ENCODE data around the gene RCVRN.

GRCh38 chr17:9868552-9868951 is 36.5 kb downstream of the RCVRN start:
- TF ChIP-seq EP300 (IDR thresholded peaks at IDR 0.05; ENCODE audit: borderline replicate concordance) (no peak), CREB1 (IDR thresholded peaks at IDR 0.05; ENCODE audit: low read depth) (no peak), RAD21 (IDR thresholded peaks at IDR 0.05; ENCODE audit: low read depth) (no peak), CEBPB (IDR thresholded peaks at IDR 0.05) (no peak), FOXM1 (IDR thresholded peaks at IDR 0.05; ENCODE audit: borderline replicate concordance, low read depth) (no peak), USF1 (IDR thresholded peaks at IDR 0.05) (no peak), MAX (IDR thresholded peaks at IDR 0.05) (no peak), TAF1 (IDR thresholded peaks at IDR 0.05; ENCODE audit: low read depth) (no peak), TEAD4 (IDR thresholded peaks at IDR 0.05) (no peak), ZBTB7A (IDR thresholded peaks at IDR 0.05; ENCODE audit: low read depth) (no peak)
- TF ChIP-seq, protein P1, sequence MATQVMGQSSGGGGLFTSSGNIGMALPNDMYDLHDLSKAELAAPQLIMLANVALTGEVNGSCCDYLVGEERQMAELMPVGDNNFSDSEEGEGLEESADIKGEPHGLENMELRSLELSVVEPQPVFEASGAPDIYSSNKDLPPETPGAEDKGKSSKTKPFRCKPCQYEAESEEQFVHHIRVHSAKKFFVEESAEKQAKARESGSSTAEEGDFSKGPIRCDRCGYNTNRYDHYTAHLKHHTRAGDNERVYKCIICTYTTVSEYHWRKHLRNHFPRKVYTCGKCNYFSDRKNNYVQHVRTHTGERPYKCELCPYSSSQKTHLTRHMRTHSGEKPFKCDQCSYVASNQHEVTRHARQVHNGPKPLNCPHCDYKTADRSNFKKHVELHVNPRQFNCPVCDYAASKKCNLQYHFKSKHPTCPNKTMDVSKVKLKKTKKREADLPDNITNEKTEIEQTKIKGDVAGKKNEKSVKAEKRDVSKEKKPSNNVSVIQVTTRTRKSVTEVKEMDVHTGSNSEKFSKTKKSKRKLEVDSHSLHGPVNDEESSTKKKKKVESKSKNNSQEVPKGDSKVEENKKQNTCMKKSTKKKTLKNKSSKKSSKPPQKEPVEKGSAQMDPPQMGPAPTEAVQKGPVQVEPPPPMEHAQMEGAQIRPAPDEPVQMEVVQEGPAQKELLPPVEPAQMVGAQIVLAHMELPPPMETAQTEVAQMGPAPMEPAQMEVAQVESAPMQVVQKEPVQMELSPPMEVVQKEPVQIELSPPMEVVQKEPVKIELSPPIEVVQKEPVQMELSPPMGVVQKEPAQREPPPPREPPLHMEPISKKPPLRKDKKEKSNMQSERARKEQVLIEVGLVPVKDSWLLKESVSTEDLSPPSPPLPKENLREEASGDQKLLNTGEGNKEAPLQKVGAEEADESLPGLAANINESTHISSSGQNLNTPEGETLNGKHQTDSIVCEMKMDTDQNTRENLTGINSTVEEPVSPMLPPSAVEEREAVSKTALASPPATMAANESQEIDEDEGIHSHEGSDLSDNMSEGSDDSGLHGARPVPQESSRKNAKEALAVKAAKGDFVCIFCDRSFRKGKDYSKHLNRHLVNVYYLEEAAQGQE (IDR thresholded peaks at IDR 0.05; ENCODE audit: low read depth): no peak

Measured in Ishikawa (cell line).